Measurements from ENCODE around the gene PLCB1. TPM values are rescaled to one million over a fixed set of nuclear protein-coding genes. Genes with fewer than 3 reads are reported as not detected.

The PLCB1 gene
- total RNA-seq, 1 experiment from 2014 or later, result 6.8 TPM

DNA sequence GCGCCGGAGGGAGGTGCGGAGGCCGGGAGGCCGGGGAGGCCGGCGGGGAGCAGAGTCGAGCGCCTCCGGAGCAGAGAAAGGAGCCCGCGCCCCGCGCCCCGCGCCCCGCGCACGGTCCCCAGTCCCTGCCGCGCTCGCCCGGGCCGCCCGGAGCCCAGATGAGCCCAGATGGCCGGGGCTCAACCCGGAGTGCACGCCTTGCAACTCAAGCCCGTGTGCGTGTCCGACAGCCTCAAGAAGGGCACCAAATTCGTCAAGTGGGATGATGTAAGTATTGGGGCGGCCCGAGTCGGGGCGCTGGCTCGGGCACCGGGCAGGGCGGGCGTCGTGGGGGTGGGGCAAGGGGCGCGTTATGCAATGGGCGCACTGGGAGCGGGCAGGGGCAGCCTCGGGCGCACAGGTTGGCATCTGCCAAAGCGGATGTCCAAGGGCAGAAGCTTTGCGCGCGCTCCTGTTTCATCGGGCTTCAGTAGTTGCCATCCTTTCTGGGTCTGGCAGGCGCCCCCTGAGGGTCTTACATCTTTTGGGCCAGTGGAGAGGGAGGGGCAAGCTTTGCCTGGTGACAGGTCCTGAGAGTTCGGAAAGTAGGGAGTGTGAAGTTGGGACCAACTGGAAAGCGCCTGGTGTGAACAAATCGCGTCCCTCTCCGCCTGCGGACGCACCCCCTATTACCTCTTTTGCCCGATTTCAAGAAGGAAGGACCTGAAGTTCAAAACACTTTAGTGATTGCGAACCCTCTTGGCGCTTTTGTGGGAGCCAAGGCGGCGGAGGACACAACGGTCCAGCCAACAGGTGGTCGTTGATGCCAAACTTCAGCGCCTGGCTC is 631 bp downstream of the PLCB1 start:
- no peaks in the 10 kb centered on the region for H3K9me3 ChIP-seq (ENCODE audit: low read depth, low read length, poor library complexity, severe bottlenecking)
- TF ChIP-seq CTCF (conservative IDR thresholded peaks at IDR 0.05; ENCODE audit: low read depth, low read length) (no peak), EZH2 (IDR thresholded peaks at IDR 0.05; ENCODE audit: borderline replicate concordance, low read depth, low read length, poor library complexity, severe bottlenecking) (no peak)
- no peaks in the 10 kb centered on the region for H3K36me3 ChIP-seq (ENCODE audit: insufficient read depth, low read length, poor library complexity, severe bottlenecking)
- ChIA-PET POLR2A (ENCODE audit: low non-redundant PET) (no interaction called here), CTCF (no interaction called here)
- H3K27ac ChIP-seq (ENCODE audit: low read depth, low read length, poor library complexity, severe bottlenecking), result peak overlapping the region; percentile 63
- peaks cover 17% of the 10 kb centered on the region for H3K27me3 ChIP-seq (replicated peaks; ENCODE audit: insufficient read depth, low read depth, low read length, poor library complexity)
- peaks cover 16% of the 10 kb centered on the region for H3K4me1 ChIP-seq (ENCODE audit: insufficient read depth, low read length, poor library complexity, severe bottlenecking)
- intact Hi-C loops (cut with micrococcal nuclease; ENCODE audit: unreplicated experiment), result loop anchor here (1.0 to 10.0 kb wide), 5 partner anchors 90 to 586 kb away; no protein-coding TSS in a partner anchor
- BruUV-seq (replicated peaks), result no TSS peak
- peak overlapping the region; percentile 74 for H3K4me3 ChIP-seq (ENCODE audit: low read depth, low read length, poor library complexity, severe bottlenecking)
- no peak for DNase-seq (ENCODE audit: low spot score)

- H3K9me3 ChIP-seq (ENCODE audit: low read depth, low read length, poor library complexity, severe bottlenecking), result no peaks in the 10 kb centered on the region
- intact Hi-C loops (cut with micrococcal nuclease; ENCODE audit: unreplicated experiment), result loop anchor here (1.0 to 10.0 kb wide), 5 partner anchors 91 to 585 kb away; no protein-coding TSS in a partner anchor
- no peak overlapping the region for H3K27ac ChIP-seq (ENCODE audit: low read depth, low read length, poor library complexity, severe bottlenecking)
- H3K4me1 ChIP-seq (ENCODE audit: insufficient read depth, low read length, poor library complexity, severe bottlenecking), result peaks cover 16% of the 10 kb centered on the region
- no peak for DNase-seq (ENCODE audit: low spot score)
- TF ChIP-seq EZH2 (IDR thresholded peaks at IDR 0.05; ENCODE audit: borderline replicate concordance, low read depth, low read length, poor library complexity, severe bottlenecking) (no peak), CTCF (conservative IDR thresholded peaks at IDR 0.05; ENCODE audit: low read depth, low read length) (no peak)
- ChIA-PET POLR2A (ENCODE audit: low non-redundant PET) (no interaction called here), CTCF (no interaction called here)
- peaks cover 17% of the 10 kb centered on the region for H3K27me3 ChIP-seq (replicated peaks; ENCODE audit: insufficient read depth, low read depth, low read length, poor library complexity)
- no peaks in the 10 kb centered on the region for H3K36me3 ChIP-seq (ENCODE audit: insufficient read depth, low read length, poor library complexity, severe bottlenecking)
- H3K4me3 ChIP-seq (ENCODE audit: low read depth, low read length, poor library complexity, severe bottlenecking), result peak overlapping the region; percentile 74
- BruUV-seq (replicated peaks), result no TSS peak
Observed at GRCh38 chr20:8133310-8133768, 1.3 kb downstream of the PLCB1 start.

- ChIA-PET CTCF (interaction anchor here (0.6 to 1.0 kb wide), 2 partner anchors 420 to 587 kb away, joined by 3 to 6 read pairs; no protein-coding TSS in a partner anchor), POLR2A (ENCODE audit: low non-redundant PET) (no interaction called here)
- H3K4me1 ChIP-seq (ENCODE audit: insufficient read depth, low read length, poor library complexity, severe bottlenecking), result peaks cover 16% of the 10 kb centered on the region
- H3K36me3 ChIP-seq (ENCODE audit: insufficient read depth, low read length, poor library complexity, severe bottlenecking), result no peaks in the 10 kb centered on the region
- intact Hi-C loops (cut with micrococcal nuclease; ENCODE audit: unreplicated experiment), result loop anchor here (1.0 to 10.0 kb wide), 5 partner anchors 92 to 585 kb away; no protein-coding TSS in a partner anchor
- DNase-seq (ENCODE audit: low spot score), result no peak
- H3K4me3 ChIP-seq (ENCODE audit: low read depth, low read length, poor library complexity, severe bottlenecking), result no peak overlapping the region
- no peaks in the 10 kb centered on the region for H3K9me3 ChIP-seq (ENCODE audit: low read depth, low read length, poor library complexity, severe bottlenecking)
- peaks cover 17% of the 10 kb centered on the region for H3K27me3 ChIP-seq (replicated peaks; ENCODE audit: insufficient read depth, low read depth, low read length, poor library complexity)
- no peak overlapping the region for H3K27ac ChIP-seq (ENCODE audit: low read depth, low read length, poor library complexity, severe bottlenecking)
- TSS peak; percentile 34 for BruUV-seq (replicated peaks)
- TF ChIP-seq EZH2 (IDR thresholded peaks at IDR 0.05; ENCODE audit: borderline replicate concordance, low read depth, low read length, poor library complexity, severe bottlenecking), result no peak
- no peak for TF ChIP-seq CTCF (conservative IDR thresholded peaks at IDR 0.05; ENCODE audit: low read depth, low read length)
Observed at GRCh38 chr20:8133851-8134451, 1.9 kb downstream of the PLCB1 start.
